Prostate gland (tissue), 2 donors: ENCODE results near the gene NME1. TPM values are rescaled to one million over a fixed set of nuclear protein-coding genes. Genes with fewer than 3 reads are reported as not detected.
"Not testable (repeated sequence)": the region's sequence is repeated elsewhere in the genome, so short reads cannot be mapped to it uniquely, and the experiment has no call there.

Experiments used
- DNase-seq: peaks from one replicate; pipeline ENCODE4 v3.0.0-alpha.2; 2019; ENCODE audit warnings: low spot score
- H3K27ac ChIP-seq, 2 donors: fragments of 200-600 bp; sonication (generic); 2 replicates each; pipeline ENCODE4 v1.5.1; 2017 to 2019
- H3K27me3 ChIP-seq: fragments of 200-600 bp; sonication (generic); replicated peaks from 2 replicates; pipeline ENCODE4 v1.5.1; 2019; ENCODE audit not compliant: insufficient read depth
- H3K36me3 ChIP-seq, 2 donors: fragments of 200-600 bp; sonication (generic); 1 replicate in 1 of 2; 2 replicates in 1 of 2; pipeline versions ENCODE4 v1.5.1 to v1.8.1; 2017 to 2019
- H3K4me1 ChIP-seq: fragments of 200-600 bp; sonication (generic); replicated peaks from 2 replicates; pipeline ENCODE4 v1.5.1; 2019
- H3K4me3 ChIP-seq, 2 donors: fragments of 200-600 bp; sonication (generic); 2 replicates each; pipeline ENCODE4 v1.5.1; 2017 to 2019
- H3K9me3 ChIP-seq: fragments of 200-600 bp; sonication (generic); 2 replicates; pipeline ENCODE4 v1.5.1; 2017
- POLR2A ChIP-seq: fragments of 450-650 bp; IDR thresholded peaks from one replicate; pipeline ENCODE4 v1.6.1; 2016; ENCODE audit warnings: antibody characterized with exemption, mild to moderate bottlenecking
- POLR2AphosphoS5 ChIP-seq: sonication (generic); formaldehyde crosslinking; IDR thresholded peaks from one replicate; pipeline ENCODE4 v1.6.1; 2017; ENCODE audit warnings: antibody characterized with exemption
- WGBS: methylation state at CpG from one replicate; pipeline ENCODE4 v1.1.5; 2018; 5-methylcytosine and 5-hydroxymethylcytosine counted together
- intact Hi-C: fragments of 100-400 bp; cut with DNase I; formaldehyde crosslinking; loops from one replicate; pipeline ENCODE4 v1.14.2; 2022
- total RNA-seq, 2 donors: library from RNA; depleted of rRNA; stranded (reverse); fragments of >200 nt; gene quantifications; one replicate each; pipeline ENCODE4 v1.1.0, GENCODE V29; 2016
- TF ChIP-seq, protein P1 (sequence below), 4 experiments: fragments of 200-600 bp in 2 of 4; fragments of 450-650 bp in 2 of 4; sonication (generic) in 2 of 4; IDR thresholded peaks; 1 replicate in 3 of 4; 2 replicates in 1 of 4; pipeline ENCODE4 v1.5.1; 2016 to 2019; ENCODE audit warnings: antibody characterized with exemption in 4 of 4, mild to moderate bottlenecking in 2 of 4, moderate library complexity in 2 of 4

The NME1 gene
- 10 to 100 TPM; 32.3 to 75.1 TPM for total RNA-seq

DNA sequence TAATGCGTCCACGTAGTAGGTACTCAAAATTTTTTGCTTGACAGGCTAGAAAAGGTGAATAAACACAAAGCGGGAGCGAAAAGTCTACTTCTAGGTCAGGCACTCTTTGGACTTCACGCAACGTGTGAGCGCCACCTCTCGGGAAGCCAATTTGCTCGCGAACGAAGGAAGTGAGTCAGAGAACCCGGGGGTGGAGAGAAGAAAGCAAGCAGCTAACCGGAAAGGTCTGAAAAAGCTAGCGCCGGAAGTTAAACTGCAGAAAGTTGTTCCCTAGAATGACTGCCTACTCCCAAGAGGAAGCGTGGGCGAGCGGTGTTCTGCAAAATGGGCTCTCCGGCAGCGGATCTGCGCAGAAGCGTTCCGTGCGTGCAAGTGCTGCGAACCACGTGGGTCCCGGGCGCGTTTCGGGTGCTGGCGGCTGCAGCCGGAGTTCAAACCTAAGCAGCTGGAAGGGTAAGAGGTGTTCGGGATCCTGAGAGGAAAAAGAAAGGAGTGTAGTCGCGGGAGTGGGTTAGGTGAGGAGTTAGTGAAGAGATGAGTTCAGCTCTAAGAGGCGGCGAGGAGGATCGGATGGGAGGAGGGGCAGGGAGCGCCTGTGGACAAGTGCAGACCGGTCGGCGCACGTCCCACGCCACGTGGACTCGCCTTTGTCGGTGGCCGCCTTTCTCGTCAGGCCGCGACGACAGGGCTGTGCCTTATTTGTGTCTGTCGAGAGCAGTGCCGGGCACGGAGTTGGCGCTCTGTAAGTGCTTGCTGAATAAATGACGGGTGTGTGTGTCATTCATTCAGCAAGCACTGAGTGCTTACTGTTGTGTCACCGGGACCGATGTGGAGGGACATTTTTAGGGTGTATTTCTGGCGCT, at the start of gene NME1:
Gene NME1 (plus strand): TSS at position 350 of the 863 bp plus-strand sequence. CDS start 2,096 bp downstream, outside the sequence.
- no peaks in the 10 kb centered on the region for H3K36me3 ChIP-seq
- no peaks in the 10 kb centered on the region for H3K27me3 ChIP-seq
- peak within 1 kb of the TSS; percentile 87 to 88 for H3K27ac ChIP-seq
- WGBS = under 1% methylated on average over 60 of the region's 60 CpGs
- H3K9me3 ChIP-seq = no peaks in the 10 kb centered on the region
- intact Hi-C loops = loop anchor here (2.0 to 5.0 kb wide), 3 partner anchors 33 to 301 kb away; partner anchors contain the start of gene SPAG9
- H3K4me3 ChIP-seq = peak within 1 kb of the TSS; percentile 42 to 67
- DNase-seq = peak; percentile 98
- TF ChIP-seq POLR2AphosphoS5 (peak; percentile 99), POLR2A (peak; percentile 20)
- TF ChIP-seq, protein P1, sequence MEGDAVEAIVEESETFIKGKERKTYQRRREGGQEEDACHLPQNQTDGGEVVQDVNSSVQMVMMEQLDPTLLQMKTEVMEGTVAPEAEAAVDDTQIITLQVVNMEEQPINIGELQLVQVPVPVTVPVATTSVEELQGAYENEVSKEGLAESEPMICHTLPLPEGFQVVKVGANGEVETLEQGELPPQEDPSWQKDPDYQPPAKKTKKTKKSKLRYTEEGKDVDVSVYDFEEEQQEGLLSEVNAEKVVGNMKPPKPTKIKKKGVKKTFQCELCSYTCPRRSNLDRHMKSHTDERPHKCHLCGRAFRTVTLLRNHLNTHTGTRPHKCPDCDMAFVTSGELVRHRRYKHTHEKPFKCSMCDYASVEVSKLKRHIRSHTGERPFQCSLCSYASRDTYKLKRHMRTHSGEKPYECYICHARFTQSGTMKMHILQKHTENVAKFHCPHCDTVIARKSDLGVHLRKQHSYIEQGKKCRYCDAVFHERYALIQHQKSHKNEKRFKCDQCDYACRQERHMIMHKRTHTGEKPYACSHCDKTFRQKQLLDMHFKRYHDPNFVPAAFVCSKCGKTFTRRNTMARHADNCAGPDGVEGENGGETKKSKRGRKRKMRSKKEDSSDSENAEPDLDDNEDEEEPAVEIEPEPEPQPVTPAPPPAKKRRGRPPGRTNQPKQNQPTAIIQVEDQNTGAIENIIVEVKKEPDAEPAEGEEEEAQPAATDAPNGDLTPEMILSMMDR (IDR thresholded peaks at IDR 0.05) = peak; percentile 33 to 91 (median 86)
- no peaks in the 10 kb centered on the region for H3K4me1 ChIP-seq

DNA sequence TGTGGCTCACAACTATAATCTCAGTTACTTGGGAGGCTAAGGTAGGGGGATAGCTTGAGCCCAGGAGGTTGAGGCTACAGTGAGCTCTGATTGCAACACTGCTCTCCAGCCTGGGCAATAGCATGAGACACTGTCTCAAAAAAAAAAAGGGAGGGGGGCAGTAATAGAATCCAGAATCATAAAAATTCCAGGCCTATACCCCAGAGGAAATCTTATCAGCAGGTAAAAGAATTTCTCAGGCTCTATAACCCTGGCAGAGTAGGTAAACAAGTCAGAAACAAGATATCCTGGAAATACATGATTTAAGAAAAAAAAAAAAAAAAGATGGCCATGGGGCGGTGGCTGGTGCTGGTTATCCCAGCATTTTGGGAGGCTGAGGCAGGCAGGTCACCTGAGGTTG, 45.6 kb upstream of the NME1 start:
- 75% methylated on average over 1 of the region's 1 CpG for WGBS
- Histone ChIP-seq H3K36me3 (no peaks in the 10 kb centered on the region), H3K4me3 (no peak overlapping the region), H3K27ac (no peak overlapping the region), H3K4me1 (no peaks in the 10 kb centered on the region), H3K9me3 (no peaks in the 10 kb centered on the region), H3K27me3 (no peaks in the 10 kb centered on the region)
- TF ChIP-seq POLR2A (no peak), POLR2AphosphoS5 (no peak)
- TF ChIP-seq, protein P1 (IDR thresholded peaks at IDR 0.05) = no peak
- no peak for DNase-seq
- intact Hi-C loops = no loop called here

DNA sequence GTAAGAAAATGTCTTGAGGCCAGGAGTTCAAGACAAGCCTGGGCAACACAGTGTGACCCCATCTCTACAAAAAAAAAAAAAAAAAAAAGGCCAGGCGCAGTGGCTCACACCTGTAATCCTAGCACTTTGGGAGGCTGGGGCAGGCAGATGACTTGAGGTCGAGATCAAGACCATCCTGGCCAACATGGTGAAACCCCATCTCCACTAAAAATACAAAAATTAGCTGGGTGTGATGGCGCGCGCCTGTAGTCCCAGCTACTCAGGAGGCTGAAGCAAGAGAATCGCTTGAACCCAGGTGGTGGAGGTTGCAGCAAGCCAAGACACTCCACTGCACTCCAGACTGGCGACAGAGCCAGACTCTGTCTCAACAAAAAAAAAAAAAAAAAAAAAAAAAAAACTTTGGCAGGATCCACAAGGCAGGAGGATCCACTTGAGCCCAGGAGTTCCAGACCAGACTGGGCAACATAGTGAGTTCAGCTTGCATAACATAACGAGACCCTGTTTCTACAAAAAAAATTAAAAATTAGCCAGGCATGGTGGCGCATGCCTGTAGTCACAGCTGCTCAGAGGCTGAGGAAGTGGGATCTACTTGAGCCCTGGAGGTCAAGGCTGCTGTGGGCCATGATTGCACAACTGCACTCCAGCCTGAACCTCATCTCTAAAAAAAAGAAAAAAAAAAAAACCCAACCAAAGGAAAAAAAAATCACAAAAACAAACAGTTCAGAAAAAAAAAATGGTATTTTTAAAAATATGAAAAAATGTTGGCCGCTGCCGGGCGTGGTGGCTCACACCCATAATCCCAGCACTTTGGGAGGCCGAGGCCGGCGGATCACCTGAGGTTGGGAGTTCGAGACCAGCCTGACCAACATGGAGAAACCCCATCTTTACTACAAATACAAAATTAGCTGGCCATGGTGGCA, 40.8 kb upstream of the NME1 start:
- 82% methylated on average over 16 of the region's 16 CpGs for WGBS
- intact Hi-C loops, H3K9me3 ChIP-seq, H3K36me3 ChIP-seq, H3K4me3 ChIP-seq, H3K27ac ChIP-seq, DNase-seq, H3K4me1 ChIP-seq, H3K27me3 ChIP-seq: not testable (repeated sequence)

DNA sequence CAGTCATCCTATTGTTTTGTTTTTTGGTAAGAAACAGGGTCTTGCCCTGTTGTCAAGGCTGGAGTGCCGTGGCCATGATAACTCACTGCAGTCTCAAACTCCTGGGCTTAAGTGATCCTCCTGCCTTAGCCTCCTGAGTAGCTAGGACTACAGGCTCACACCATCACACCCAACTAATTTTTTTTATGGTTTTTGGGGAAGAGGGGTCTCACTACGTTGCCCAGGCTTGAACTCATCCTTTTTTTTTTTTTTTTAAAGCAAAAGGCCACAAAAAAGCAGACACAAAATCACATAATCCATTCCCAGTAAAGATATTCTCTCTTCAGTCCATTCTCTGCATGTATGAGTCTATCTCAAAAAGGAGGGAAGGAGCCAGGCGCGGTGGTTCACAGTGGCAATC, 38.2 kb upstream of the NME1 start:
- 92% methylated on average over 4 of the region's 4 CpGs for WGBS
- H3K27me3 ChIP-seq = no peaks in the 10 kb centered on the region

More for the DNA sequence above, 38.2 kb upstream of the NME1 start:
- DNase-seq = no peak
- no peaks in the 10 kb centered on the region for H3K9me3 ChIP-seq
- TF ChIP-seq POLR2A = no peak
- no peak for TF ChIP-seq POLR2AphosphoS5
- TF ChIP-seq, protein P1 (IDR thresholded peaks at IDR 0.05) = no peak
- H3K4me1 ChIP-seq = peaks cover 3% of the 10 kb centered on the region
- intact Hi-C loops = loop anchor here (5.0 kb wide), 1 partner anchor 52 kb away; the partner anchor contains the start of gene NME2
- H3K36me3 ChIP-seq = no peaks in the 10 kb centered on the region
- no peak overlapping the region for H3K27ac ChIP-seq
- H3K4me3 ChIP-seq = no peak overlapping the region
